ENCODE results near the gene GALM.
"Not testable (repeated sequence)": the region's sequence is repeated elsewhere in the genome, so short reads cannot be mapped to it uniquely, and the experiment has no call there.

GALM gene

DNA sequence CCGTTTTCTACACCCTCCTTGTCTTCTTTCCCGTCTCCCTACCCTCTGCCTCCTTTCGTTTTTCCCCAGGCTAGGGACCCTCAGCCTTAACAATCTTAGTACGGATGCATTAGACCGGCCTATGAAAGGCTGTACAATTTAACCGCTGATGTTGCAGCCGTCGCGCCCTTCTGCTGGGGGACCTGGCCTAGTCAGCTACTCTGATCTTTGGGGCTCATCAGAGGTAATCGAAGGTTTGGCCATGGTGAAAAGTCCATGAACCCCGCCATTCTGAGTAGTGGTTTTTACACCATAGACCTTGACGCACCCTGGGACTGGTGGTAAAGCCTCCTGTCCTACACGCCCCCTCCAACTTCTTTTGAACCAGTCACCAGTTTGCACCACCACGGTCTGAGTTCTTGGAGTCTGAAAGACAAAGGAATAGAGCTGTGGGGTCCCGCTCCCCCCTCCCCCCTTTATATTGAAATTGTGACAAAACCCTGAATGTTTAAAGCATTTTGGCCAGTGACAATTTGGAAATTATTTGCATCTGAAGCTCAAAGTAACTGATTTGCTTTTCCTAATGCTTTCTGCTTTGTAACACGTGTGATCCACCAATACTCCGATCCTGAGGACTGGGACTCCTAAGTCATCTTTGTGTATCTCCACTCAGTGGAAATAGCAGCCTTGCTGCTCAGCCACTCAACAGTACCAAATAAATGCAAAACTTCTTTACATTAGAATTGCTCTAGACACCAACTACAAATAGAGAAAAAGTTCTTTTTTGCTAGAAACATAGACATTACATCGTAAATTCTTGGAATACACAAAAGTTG lies 85.9 kb downstream of the GALM start:
- H3K4me3 ChIP-seq (ENCODE audit: low read depth, low read length), result peak overlapping the region; percentile 91
- TF ChIP-seq, protein P1, sequence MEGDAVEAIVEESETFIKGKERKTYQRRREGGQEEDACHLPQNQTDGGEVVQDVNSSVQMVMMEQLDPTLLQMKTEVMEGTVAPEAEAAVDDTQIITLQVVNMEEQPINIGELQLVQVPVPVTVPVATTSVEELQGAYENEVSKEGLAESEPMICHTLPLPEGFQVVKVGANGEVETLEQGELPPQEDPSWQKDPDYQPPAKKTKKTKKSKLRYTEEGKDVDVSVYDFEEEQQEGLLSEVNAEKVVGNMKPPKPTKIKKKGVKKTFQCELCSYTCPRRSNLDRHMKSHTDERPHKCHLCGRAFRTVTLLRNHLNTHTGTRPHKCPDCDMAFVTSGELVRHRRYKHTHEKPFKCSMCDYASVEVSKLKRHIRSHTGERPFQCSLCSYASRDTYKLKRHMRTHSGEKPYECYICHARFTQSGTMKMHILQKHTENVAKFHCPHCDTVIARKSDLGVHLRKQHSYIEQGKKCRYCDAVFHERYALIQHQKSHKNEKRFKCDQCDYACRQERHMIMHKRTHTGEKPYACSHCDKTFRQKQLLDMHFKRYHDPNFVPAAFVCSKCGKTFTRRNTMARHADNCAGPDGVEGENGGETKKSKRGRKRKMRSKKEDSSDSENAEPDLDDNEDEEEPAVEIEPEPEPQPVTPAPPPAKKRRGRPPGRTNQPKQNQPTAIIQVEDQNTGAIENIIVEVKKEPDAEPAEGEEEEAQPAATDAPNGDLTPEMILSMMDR (IDR thresholded peaks at IDR 0.05; ENCODE audit: control insufficient read depth, extremely low read depth, insufficient read depth), result no peak
- no peak for DNase-seq (ENCODE audit: low read depth)

GRCh38 chr2:38754049-38754448 lies 88.1 kb downstream of the GALM start:
- TF ChIP-seq, protein P1 (IDR thresholded peaks at IDR 0.05; ENCODE audit: control insufficient read depth, extremely low read depth, insufficient read depth), result no peak

GRCh38 chr2:38754506-38754905 lies 88.6 kb downstream of the GALM start:
- TF ChIP-seq, protein P1 (IDR thresholded peaks at IDR 0.05; ENCODE audit: control insufficient read depth, extremely low read depth, insufficient read depth), result no peak
- DNase-seq (ENCODE audit: low read depth), result no peak
- no peak overlapping the region for H3K4me3 ChIP-seq (ENCODE audit: low read depth, low read length)

More at GRCh38 chr2:38754049-38754448, 88.1 kb downstream of the GALM start:
- H3K4me3 ChIP-seq (ENCODE audit: low read depth, low read length), result no peak overlapping the region
- DNase-seq (ENCODE audit: low read depth), result no peak

- H3K4me3 ChIP-seq (ENCODE audit: low read depth, low read length); DNase-seq (ENCODE audit: low read depth): not testable (repeated sequence)
Measured at GRCh38 chr2:38755891-38756290, 90.0 kb downstream of the GALM start.

DNA sequence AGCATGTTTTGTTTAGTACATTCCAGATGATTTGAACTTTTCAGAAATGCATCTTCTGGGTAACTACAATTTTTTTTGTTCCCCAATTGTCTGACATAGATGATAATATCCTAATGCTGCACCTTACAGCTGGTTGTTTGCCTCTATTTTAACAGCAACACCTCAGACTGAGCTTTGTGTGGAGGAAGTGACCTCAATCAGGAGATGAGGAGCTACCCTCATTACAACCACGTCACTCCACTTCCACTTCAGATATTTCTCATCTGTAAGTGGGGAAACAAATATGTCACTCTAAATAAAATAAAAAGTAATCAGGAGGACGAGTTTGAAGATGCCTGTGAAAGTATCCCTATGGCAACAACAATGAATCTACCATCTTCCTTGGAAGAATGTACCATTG lies 97.3 kb downstream of the GALM start:
- no peak overlapping the region for H3K4me3 ChIP-seq (ENCODE audit: low read depth, low read length)
- TF ChIP-seq, protein P1 (IDR thresholded peaks at IDR 0.05; ENCODE audit: control insufficient read depth, extremely low read depth, insufficient read depth), result no peak
- no peak for DNase-seq (ENCODE audit: low read depth)

DNA sequence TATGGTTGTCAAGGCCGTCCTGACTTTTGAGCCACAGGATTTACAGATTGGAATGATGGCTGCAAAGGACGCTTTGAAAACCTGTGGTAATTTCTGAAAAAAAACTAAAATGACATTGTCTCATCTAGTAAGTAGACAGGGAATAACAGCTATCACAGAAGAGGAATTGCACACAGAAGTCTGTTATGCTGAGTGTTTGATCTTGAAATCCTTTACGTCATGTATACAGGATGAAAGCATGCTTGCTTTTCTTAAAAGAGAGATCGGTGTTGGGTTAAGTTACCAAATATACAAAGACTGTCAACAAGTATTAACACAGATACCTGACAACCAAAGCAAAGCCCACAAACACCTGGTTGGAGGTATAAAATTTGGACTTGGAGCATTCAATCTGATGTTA lies 97.8 kb downstream of the GALM start:
- TF ChIP-seq, protein P1 (IDR thresholded peaks at IDR 0.05; ENCODE audit: control insufficient read depth, extremely low read depth, insufficient read depth), result no peak
- no peak for DNase-seq (ENCODE audit: low read depth)
- no peak overlapping the region for H3K4me3 ChIP-seq (ENCODE audit: low read depth, low read length)

DNA sequence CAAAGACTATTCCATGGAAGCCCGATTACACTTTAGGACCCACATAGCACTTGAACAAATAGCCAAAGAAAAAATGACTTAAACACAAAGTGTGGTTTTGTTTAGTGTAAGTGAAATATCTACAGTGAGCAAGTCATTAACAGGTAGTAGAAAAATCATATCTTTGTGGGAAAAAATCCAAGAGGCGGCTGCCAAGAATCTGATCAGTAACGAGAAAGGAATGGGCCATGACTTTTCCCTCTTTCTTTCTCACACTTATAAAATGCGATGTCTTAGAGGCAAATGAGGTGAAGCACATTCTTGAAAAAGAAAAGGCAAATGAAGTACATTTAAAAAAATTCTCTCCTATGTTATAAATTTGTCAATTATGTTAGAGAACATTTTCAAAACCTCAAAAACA lies 99.2 kb downstream of the GALM start:
- no peak for DNase-seq (ENCODE audit: low read depth)
- H3K4me3 ChIP-seq (ENCODE audit: low read depth, low read length), result no peak overlapping the region
- TF ChIP-seq, protein P1 (IDR thresholded peaks at IDR 0.05; ENCODE audit: control insufficient read depth, extremely low read depth, insufficient read depth), result no peak

Measured in LNCaP clone FGC (cell line).